Body of pancreas (tissue), 4 donors: Measurements from ENCODE around the gene SLX4IP.

Source experiments
- CTCF ChIP-seq, 7 experiments: fragments of 450-650 bp in 4 of 7; fragments of 200-600 bp in 3 of 7; sonication (generic) in 3 of 7; IDR thresholded peaks; one replicate each; pipeline ENCODE4 v1.5.1; 2016 to 2019; ENCODE audit warnings: antibody characterized with exemption in 7 of 7
- POLR2A ChIP-seq, 3 donors: fragments of 450-650 bp; IDR thresholded peaks; one replicate each; pipeline ENCODE4 v1.6.1; 2016; ENCODE audit warnings: antibody characterized with exemption in 3 of 3, mild to moderate bottlenecking in 2 of 3

GRCh38 chr20:10412591-10413408 lies 22.3 kb upstream of the SLX4IP start:
- no peak for TF ChIP-seq CTCF (IDR thresholded peaks at IDR 0.05)
- no peak for TF ChIP-seq POLR2A (IDR thresholded peaks at IDR 0.05)
